RPMI7951 (cell line): Measurements from ENCODE around the gene LIMA1. TPM values are rescaled to one million over a fixed set of nuclear protein-coding genes. Genes with fewer than 3 reads are reported as not detected.
"Not testable (repeated sequence)": the region's sequence is repeated elsewhere in the genome, so short reads cannot be mapped to it uniquely, and the experiment has no call there.

ENCODE experiments used
- DNase-seq: peaks from one replicate; pipeline ENCODE4 v3.0.0-alpha.2; 2012; ENCODE audit warnings: low read depth
- total RNA-seq: library from RNA; depleted of rRNA; stranded (reverse); fragments of >200 nt; shearing (Covaris generic); gene quantifications from 2 replicates; pipeline ENCODE4 v1.2.3, GENCODE V29; 2014; rRNA removed

The LIMA1 gene
- 72.9 and 86.3 TPM in 2 replicates for total RNA-seq

DNA sequence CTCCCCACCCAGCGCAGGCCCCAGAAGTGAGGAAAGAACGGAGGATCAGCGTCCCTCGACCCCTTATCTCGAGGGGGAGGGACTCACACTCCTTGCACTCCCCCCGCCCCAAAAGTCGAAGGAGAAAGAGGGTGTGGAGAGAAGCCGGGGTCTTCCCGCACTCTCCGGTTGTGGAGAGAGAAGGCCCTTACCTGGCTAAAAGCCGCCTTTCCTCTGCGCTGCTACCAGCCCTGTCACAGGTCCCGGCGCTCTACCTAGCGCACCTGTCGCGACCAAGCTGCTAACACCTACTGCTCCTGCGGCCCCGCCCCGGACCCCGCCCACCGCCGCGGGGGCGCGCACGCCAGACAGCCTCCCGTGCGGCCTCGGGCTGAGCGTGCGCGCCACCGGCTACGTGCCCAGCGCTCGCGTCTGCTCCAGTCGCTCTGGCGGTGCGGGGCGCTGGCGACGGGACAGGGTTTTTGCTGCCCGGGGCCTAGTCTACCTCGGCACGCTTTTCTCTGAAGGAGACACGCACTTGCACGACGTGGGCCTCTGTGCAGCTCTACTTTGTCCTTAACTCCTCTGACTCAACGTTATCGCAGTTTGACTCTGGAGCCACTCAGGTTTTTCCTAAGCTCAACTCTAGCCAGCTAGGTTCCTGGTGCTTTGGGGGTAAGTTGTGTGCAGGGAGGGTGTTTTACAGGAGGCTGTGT is at the start of gene LIMA1:
Gene LIMA1 (minus strand): TSS at position 292 of the 695 bp plus-strand sequence. CDS start 34,769 bp downstream, outside the sequence.
- DNase-seq, result peak; percentile 84

DNA sequence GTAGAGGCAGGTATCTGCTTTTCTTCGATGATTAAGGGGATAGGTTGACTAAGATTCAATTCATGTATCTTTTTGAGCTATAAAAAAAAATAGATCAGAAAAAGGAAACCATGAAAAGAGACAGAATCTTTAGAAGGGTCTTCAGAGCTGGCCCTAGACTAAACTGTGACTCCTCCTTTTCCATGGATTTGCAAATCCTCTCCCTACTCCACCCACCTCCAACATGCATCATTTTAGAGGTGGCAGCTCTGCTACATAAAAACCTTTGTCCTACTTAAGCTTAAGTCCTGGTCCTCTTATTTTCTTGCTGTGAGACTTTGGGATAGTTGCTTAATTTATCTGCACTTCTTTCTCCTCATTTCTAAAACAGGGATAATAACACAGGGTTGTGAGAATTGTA is 48.4 kb upstream of the LIMA1 start:
- no peak for DNase-seq

DNA sequence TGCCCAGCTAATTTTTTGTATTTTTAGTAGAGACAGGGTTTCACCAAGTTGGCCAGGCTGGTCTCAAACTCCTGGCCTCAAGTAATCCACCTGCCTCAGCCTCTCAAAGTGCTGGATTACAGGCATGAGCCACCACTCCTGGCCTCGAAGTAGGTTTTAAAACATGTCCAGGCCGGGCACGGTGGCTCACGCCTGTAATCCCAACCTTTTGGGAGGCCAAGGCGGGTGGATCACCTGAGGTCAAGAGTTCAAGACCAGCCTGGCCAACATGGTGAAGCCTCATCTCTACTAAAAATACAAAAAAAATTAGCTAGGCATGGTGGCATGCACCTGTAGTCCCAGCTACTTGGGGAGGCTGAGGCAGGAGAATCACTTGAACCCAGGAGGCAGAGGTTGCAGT is 45.3 kb upstream of the LIMA1 start:
- not testable (repeated sequence) for DNase-seq

- DNase-seq, result peak; percentile 25
Measured at GRCh38 chr12:50326590-50327284, 43.4 kb upstream of the LIMA1 start.

- no peak for DNase-seq
Measured at GRCh38 chr12:50325890-50326391, 42.6 kb upstream of the LIMA1 start.

GRCh38 chr12:50324770-50325169 is 41.5 kb upstream of the LIMA1 start:
- not testable (repeated sequence) for DNase-seq

DNA sequence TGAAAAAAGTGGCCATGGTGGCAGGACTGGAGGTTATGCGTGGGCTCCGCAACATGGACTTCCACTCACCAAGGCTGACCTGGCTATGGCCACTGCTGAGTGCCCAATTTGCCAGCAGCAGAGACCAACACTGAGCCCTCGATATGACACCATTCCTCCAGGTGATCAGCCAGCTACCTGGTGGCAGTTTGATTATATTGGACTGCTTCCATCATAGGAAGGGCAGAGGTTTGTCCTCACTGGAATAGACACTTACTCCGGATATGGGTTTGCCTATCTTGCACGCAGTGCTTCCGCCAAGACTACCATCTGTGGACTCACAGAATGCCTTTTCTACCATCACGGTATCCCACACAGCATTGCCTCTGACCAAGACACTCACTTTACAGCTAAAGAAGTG is 40.8 kb upstream of the LIMA1 start:
- DNase-seq, result not testable (repeated sequence)

GRCh38 chr12:50322206-50322605 is 38.9 kb upstream of the LIMA1 start:
- no peak for DNase-seq

GRCh38 chr12:50317203-50317602 is 33.9 kb upstream of the LIMA1 start:
- DNase-seq, result no peak

- DNase-seq, result no peak
Measured at GRCh38 chr12:50315803-50316202, 32.5 kb upstream of the LIMA1 start.

GRCh38 chr12:50314636-50315312 is 31.5 kb upstream of the LIMA1 start:
- DNase-seq, result peak; percentile 52

- not testable (repeated sequence) for DNase-seq
Measured at GRCh38 chr12:50313971-50314370, 30.7 kb upstream of the LIMA1 start.

GRCh38 chr12:50313256-50313931 is 30.1 kb upstream of the LIMA1 start:
- no peak for DNase-seq

DNA sequence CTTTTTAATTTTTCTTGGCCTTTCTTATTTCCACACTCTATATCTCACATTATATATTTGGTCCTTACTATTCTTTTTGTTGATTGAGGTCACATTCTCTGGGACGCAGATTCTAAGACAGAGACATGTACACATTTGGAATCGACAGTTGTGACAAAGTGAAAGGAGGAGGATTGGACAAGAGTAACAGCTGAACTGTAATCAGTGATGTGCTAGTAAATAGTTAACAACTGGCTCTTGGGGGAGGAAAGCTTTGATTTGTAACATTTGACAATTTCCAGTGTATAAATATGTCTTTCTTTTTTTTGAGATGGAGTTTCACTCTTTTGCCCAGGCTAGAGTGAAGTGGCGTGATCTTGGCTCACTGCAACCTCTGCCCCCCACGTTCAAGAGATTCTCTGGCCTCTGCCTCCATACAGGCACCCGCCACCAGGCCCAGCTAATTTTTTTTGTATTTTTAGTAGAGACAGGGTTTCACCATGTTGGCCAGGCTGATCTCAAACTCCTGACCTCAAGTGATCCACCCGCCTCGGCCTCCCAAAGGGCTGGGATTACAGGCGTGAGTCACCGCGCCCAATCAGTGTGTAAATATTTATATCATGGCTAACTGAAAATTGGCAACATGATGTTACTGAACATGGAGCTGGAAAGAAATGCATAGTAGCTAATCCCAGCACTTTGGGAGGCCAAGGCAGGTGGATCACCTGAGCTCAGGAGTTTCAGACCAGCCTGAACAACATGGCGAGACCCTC is 28.7 kb upstream of the LIMA1 start:
- DNase-seq, result peak; percentile 35

- DNase-seq, result no peak
Measured at GRCh38 chr12:50309950-50310349, 26.6 kb upstream of the LIMA1 start.

DNA sequence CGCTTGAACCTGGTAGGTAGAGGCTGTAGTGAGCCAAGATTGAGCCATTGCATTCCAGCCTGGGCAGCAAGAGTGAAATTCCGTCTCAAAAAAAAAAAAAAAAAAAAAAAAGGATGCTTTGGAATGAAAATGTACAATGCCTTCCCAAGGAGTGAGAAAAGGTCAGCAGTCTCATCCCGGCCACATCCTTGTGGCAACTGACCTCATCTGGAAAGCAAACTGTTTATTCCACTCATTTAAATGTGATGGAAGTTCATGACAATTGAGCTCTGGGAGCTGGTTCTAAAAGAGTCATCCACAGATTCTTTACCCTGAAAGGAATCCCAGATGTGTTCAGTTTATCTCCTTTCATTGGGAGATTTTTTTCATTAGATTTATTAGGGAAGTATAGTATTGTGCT is 19.4 kb upstream of the LIMA1 start:
- DNase-seq, result peak; percentile 64

GRCh38 chr12:50297996-50298395 is 14.7 kb upstream of the LIMA1 start:
- DNase-seq, result no peak

DNA sequence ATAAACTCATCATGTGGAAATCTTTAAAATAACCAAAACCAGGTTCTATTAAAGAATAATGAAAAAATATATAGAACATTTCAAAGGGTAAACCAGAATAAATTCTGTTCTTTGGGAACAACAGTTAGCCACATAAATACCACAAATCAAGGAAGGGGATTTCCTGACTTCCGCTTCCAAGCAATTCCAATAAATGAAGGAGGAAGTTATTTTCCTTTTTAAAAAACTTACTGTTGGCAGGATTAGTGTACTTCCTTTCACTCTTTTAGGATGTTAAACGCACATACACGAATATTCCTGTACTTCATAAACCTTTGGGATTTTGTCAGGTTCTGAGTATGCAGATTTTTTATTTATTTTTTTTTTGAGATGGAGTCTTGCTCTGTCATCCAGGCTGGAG is 13.7 kb upstream of the LIMA1 start:
- peak; percentile 6 for DNase-seq

DNA sequence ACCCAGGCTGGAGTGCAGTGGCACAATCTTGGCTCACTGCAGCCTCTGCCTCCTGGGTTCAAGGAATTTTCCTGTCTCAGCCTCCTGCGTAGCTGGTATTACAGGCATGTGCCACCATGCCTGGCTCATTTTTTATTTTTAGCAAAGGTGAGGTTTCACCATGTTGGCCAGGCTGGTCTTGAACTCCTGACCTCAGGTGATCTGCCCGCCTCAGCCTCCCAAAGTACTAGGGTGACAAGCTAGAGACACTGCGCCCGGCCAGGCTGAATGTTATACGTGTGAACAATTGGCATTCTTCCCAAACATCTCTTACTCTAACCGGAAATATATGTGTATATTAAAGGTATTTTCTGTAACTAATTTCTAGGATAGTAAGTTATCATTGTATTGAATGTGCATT is 13.2 kb upstream of the LIMA1 start:
- DNase-seq, result no peak

GRCh38 chr12:50291377-50291776 is 8.1 kb upstream of the LIMA1 start:
- DNase-seq, result no peak

GRCh38 chr12:50290692-50291091 is 7.4 kb upstream of the LIMA1 start:
- DNase-seq, result not testable (repeated sequence)
